Measurements from ENCODE around the gene TMEFF2.
"Not testable (repeated sequence)": the region's sequence is repeated elsewhere in the genome, so short reads cannot be mapped to it uniquely, and the experiment has no call there.

Gene TMEFF2

DNA sequence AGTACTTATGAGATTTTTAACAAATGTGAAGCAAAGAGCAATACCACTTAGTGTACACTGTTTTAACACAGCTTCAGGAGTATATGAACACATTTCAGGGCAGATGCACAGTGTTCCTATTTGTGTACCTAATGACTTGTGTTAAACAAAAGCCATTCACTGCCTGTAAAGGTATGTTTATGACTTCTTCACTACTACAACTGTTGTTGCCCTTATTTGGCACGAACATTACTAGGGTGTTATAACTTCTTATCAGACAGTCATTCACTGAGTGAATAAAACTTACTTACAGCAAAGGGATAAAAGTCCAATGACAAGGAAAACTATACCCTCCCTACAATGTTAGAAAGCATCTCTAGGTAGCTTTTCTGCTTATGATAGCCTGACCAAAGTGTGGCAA lies 262.4 kb downstream of the TMEFF2 start:
- no peak for DNase-seq (ENCODE audit: low read depth in 2 of 2)

- no peak for DNase-seq (ENCODE audit: low read depth in 2 of 2)
These were observed 263.4 kb downstream of the TMEFF2 start for GRCh38 chr2:191931329-191931728.

DNA sequence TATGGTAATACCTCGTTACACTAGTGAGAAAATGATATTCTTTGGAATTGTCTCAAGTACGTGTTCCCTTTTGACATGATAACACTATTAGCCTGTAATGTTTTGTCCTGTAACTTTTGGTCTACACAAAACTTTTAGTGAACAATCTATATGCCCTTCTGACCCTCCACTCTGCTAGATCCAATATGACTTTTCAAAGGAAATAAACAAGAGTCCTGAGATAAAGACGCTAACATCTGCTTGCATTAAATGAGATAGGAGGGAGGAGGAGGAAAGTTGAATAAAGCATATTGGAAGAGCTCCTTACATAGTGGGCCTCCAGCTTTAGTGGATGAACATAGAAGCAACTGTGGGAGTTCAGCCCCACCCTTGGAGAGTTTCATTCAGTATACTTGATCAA lies 264.5 kb downstream of the TMEFF2 start:
- DNase-seq (ENCODE audit: low read depth in 2 of 2) = no peak

- DNase-seq (ENCODE audit: low read depth in 2 of 2) = no peak
These were observed 265.4 kb downstream of the TMEFF2 start for GRCh38 chr2:191929288-191929687.

DNA sequence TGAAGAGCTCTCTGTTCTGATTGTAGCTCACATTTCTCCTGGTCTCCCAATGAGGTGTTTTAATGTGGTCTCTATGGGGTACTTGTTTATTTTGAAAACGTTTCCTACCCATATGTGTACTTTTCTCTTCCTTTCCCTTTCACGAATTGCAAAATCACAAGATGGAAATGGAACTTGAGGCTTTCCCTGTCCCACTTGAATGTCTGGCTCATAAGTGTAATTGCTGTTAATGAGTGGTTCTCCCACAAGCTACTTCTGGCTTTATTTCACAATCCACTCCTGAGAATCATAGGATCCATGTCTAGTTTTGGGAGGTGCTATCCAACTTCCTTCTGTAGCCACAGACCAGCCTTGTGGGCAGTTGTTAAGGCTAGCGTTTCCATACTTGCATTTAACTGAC lies 266.7 kb downstream of the TMEFF2 start:
- no peak for DNase-seq (ENCODE audit: low read depth in 2 of 2)

GRCh38 chr2:191927319-191927867 lies 267.3 kb downstream of the TMEFF2 start:
- no peak for DNase-seq (ENCODE audit: low read depth in 2 of 2)

DNA sequence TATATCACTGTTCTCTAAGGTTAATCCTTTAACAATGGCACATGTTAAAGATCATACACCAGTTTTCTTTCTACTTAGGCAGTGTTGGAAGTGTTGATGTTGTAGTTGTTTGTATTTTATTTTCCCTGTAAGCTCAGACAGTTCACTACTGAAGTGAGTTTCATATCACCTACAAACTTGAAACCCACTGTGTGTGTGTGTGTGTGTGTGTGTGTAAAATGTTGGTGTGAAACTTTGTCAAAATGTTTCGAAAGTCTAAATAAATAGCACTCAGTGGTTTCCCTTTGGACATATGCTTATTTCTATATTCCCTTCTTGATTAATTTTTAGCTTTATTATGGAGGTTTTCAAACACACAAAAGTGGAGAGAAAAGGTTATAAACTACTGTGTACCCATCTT lies 268.1 kb downstream of the TMEFF2 start:
- DNase-seq (ENCODE audit: low read depth in 2 of 2) = no peak

DNA sequence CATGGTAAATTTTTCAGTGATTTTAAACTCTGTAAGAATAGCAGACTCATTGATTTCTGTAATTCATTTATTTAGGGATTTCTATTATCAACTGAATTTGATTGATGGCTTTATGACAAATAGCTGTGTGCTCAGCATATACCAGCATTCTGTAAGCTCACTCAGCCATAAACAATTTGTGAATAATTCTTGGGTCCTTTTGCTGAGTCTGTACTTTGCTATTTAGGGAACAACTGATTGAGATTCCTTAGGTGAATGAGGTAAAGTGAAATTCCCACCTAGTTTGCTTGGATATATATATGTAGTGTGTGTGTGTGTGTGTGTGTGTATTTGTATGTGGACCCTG lies 271.1 kb downstream of the TMEFF2 start:
- DNase-seq (ENCODE audit: low read depth in 2 of 2) = no peak

DNA sequence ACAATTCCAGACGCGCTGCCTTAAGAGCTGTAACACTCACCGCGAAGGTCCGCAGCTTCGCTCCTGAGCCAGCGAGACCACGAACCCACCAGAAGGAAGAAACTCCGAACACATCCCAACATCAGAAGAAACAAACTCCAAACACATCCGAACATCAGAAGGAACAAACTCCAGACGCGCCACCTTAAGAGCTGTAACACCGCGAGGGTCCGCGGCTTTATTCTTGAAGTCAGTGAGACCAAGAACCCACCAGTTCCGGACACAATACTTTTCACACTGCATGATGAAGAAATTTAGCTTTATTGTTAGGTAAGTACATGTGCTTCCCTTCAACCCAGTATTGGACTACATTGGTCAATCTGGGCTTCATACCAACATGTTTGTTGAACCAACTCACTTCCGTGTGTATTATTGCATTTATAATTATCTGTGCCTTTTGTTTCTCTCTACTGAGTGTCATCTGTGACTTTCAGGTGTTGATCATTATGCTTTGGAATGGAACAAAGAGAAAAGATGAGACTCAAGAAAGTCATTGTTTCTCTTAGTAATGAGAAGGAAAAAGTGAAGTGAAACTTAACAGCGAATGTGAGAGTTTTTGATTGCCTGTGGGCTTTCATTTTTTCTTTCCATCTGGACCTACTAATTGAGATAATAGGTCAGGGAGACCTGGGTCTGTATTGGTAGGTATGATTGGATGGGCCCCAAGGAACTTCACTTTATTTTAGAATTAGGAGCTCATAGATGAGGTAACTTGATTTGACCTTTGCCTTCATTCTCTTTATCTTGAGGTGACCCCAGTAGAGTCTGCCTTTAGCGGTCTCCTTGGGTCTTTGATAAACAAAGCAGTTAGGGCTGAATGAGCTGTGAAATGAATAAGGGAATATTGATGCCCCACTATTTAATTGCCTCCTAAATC lies 271.7 kb downstream of the TMEFF2 start:
- no peak for DNase-seq (ENCODE audit: low read depth in 2 of 2)

- not testable (repeated sequence) for DNase-seq (ENCODE audit: low read depth in 2 of 2)
These were observed 273.1 kb downstream of the TMEFF2 start for GRCh38 chr2:191921650-191922049.

DNA sequence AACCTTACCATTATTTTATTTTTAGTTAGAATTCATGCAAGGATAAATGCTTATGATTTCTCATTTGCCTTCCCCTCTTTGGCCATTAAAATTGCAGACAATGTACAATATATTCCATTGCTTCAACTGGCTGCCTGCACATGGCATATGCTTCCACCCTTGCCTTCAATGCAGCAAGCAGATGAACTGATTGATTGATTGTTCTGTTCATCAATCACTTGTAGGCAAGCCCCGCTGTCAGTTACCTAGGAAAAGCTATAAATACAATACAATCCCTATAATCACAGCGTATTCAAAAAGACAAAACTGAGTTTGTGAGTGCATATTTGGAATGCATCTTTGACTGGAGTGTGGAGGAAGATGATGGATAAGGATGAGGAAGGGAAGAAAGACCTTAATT lies 274.2 kb downstream of the TMEFF2 start:
- no peak for DNase-seq (ENCODE audit: low read depth in 2 of 2)

DNA sequence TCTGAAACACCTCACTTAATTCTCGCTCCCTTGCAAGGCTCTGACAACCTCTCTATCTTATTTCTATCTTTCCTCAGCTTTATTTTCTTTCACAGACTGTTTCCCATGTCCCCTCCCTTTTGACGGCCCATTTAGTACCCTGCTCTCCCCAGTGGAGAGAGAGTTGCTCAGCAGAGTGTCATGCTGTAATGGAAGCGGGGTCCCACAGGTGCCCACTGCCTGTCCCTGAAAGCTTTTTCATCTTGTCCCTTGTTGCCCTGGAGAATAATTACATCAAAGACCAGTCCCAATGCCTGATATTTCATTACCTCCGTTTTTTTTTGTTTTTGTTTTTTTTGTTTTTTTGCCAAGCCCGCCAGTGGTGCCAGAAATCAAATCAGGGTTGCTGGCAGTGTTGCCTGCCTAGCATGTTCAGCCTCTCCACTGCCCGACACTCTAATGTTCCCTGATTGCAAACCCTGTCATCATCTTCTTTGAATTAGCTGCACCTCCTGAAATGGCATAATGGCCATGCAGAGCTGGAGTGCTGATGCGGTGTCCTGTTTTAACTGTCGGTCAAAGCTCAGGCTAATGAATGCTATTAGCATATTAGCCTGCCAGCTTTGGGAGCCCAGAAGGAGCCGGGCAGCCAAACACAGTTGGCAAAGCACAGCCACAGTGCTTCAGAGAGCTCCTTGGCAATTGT lies 276.6 kb downstream of the TMEFF2 start:
- DNase-seq (ENCODE audit: low read depth in 2 of 2) = no peak

DNA sequence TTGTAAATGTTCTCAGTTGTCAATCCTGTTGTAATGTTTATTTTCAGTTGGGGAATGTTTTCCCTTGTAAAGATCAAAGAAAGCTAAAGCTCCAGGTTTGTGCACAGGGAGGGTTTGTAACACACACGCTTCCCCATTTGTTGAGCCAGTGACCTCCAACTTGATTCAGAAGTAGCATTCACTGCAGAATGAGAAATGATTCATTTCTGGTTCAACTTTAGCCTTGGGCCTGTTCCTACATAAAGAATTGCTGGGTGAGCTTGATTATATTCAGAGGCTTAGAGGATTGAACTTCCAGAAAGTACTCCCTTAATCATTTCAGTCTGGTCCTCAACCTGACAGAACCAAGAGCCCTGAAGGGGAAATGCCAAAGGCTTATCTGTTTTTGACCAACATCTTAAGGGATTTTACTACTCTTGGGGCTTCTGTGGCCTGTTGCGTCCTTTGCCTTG lies 277.3 kb downstream of the TMEFF2 start:
- no peak for DNase-seq (ENCODE audit: low read depth in 2 of 2)

DNA sequence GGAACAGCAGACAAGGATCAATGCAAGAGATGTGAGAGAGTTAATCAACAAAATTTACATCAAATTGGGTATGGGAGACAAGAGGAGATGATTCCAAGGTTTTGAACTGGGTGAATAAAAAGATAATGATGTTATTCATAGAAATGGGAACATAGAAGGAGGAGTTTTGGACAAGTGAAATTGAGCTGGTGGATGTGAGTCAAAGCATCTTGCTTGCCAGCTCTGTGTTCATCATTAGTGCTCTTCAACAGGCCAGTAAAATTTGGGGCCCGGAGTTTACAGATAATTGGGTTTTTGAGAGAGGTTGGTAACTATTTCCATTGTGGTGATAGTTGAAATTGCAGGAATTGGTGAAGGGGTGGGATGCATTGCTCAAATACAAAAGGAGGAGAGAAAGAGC lies 277.9 kb downstream of the TMEFF2 start:
- DNase-seq (ENCODE audit: low read depth in 2 of 2) = no peak

GRCh38 chr2:191915750-191916149 lies 279.0 kb downstream of the TMEFF2 start:
- DNase-seq (ENCODE audit: low read depth in 2 of 2) = no peak

- no peak for DNase-seq (ENCODE audit: low read depth in 2 of 2)
These were observed 280.9 kb downstream of the TMEFF2 start for GRCh38 chr2:191913796-191914195.

GRCh38 chr2:191912764-191913163 lies 282.0 kb downstream of the TMEFF2 start:
- DNase-seq (ENCODE audit: low read depth in 2 of 2) = no peak

- DNase-seq (ENCODE audit: low read depth in 2 of 2) = no peak
These were observed 284.2 kb downstream of the TMEFF2 start for GRCh38 chr2:191910518-191910917.

DNA sequence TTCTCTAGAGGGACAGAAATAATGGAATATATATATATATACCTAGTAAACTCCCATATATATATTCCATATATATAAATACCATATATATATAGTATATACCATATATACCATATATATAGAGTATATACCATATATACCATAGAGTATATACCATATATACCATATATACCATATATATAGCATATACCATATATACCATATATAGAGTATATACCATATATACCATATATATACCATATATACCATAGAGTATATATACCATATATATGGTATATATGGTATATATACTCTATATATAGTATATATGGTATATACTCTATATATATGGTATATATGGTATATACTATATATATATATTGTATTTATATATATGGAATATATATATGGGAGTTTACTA lies 285.9 kb downstream of the TMEFF2 start:
- DNase-seq (ENCODE audit: low read depth in 2 of 2) = no peak

DNA sequence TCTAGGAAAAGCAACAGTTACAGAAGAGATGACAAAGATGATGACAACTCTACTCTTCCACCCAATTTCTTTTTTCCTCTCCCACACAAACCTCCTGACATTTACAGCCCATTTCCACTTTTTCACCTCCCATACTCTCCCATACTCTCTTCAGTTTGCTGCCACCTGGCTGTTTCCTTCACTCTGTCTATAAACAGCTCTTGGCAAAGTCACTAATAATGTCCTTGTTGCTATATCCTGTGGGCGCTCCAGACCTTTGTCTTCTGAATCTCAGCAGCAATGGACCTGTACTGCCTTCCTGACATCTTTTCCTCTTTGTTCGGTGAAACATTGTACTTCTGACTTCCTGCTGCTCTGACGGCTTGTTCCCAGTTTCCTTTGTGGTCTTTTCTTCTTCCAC lies 287.2 kb downstream of the TMEFF2 start:
- no peak for DNase-seq (ENCODE audit: low read depth in 2 of 2)

DNA sequence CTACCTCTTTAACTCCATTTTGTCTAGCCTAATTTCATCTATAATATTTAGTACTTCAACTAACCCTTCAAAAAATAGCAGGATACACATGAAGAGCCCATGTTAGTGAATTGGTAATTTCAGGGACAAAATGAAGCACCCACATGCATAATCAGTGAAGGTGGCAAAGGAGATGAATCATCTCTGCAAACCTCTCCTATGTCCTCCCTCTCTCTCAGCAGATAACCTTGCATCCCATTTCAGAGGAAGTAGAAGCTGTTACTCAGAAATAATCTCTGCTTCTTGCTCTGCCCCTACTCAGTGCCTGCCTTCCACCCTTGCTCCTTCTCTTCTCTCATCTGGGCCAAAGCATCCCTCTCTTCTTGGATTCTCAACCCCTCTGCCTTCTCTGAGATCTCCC lies 287.6 kb downstream of the TMEFF2 start:
- DNase-seq (ENCODE audit: low read depth in 2 of 2) = no peak

DNA sequence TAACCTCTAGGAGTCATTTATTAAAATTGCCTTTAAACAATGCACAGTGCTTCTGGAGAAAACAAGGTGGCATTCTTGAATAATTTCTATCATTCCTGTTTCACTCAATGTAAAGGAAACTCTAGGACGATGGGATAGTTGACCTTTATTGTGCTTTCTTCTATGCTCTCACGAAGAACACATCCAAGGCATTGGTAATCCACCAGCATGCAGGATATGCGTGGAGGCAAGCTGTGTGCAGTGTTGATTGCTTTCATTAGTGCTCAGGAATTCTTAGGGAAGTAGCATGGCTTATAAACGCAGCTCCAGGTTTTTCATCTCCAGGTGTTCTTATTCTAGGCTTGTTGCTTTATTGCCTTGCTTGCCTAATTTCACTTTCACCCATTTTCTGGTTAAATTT lies 289.4 kb downstream of the TMEFF2 start:
- DNase-seq (ENCODE audit: low read depth in 2 of 2) = no peak

DNA sequence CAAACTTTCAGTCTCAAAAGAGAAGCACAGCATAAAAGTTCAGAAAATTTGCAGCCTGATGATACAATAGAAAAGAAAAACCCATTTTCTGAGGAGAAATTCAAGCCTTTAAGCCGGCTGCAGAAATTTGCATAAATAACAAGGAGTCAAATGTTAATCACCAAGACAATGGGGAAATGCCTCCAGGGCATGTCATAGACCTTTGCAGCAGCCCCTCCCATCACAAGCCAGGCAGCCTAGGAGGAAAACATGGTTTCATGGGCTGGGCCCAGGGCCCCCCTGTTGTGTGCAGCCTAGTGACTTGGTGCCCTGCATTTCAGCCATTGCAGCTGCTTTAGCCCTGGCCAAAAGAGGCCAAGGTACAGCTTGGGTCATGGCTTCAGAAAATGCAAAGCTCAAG lies 293.7 kb downstream of the TMEFF2 start:
- DNase-seq (ENCODE audit: low read depth in 2 of 2) = no peak

Measured in stimulated activated CD8-positive, alpha-beta memory T cell treated with anti-CD3 and anti-CD28 coated beads, Interleukin-15, amount 100 ng/mL, for 4 hours (primary cell).